ENCODE measurements around the gene ECM2. TPM values are rescaled to one million over a fixed set of nuclear protein-coding genes. Genes with fewer than 3 reads are reported as not detected.

The ECM2 gene
- total RNA-seq, 1 donor from 2014 or later, result 10.8 TPM

GRCh38 chr9:92518199-92518598 is 17.6 kb downstream of the ECM2 start:
- Histone ChIP-seq H3K27me3 (no peaks in the 10 kb centered on the region), H3K4me1 (no peaks in the 10 kb centered on the region), H3K27ac (no peak overlapping the region), H3K36me3 (peaks cover 0 to 5% of the 10 kb centered on the region in 2 donors), H3K9me3 (no peaks in the 10 kb centered on the region), H3K4me3 (no peak overlapping the region)
- intact Hi-C loops (cut with DNase I), result no loop called here
- no peak for DNase-seq (ENCODE audit: extremely low spot score in 2 of 2)
- TF ChIP-seq POLR2A (IDR thresholded peaks at IDR 0.05), result no peak
- TF ChIP-seq POLR2AphosphoS5 (IDR thresholded peaks at IDR 0.05; ENCODE audit: insufficient read depth in 1 of 2, low read depth in 1 of 2), result no peak
- TF ChIP-seq CTCF (IDR thresholded peaks at IDR 0.05), result no peak

DNA sequence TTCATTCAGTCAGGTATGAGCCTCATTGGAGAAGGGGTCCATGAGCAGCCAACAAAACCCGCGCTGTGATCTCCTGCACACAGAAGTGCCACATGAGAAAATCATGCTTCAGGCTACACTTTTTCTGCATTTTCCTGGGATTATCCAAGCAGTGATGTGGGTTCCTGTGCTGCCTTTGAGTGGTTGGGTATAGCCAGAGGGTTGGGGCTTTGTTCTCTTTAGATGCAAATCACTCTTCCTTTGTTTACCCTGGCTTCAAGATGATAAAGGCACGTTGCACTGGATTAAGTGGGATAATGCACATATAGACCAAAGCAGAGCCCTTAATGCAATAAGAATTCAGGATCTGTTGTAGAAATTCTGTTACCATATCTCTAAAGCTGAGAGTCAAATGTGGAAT is 18.7 kb downstream of the ECM2 start:
- TF ChIP-seq POLR2A (IDR thresholded peaks at IDR 0.05) (no peak), CTCF (IDR thresholded peaks at IDR 0.05) (no peak), POLR2AphosphoS5 (IDR thresholded peaks at IDR 0.05; ENCODE audit: insufficient read depth in 1 of 2, low read depth in 1 of 2) (no peak)
- H3K27me3 ChIP-seq, result no peaks in the 10 kb centered on the region
- intact Hi-C loops (cut with DNase I), result no loop called here
- no peak for DNase-seq (ENCODE audit: extremely low spot score in 2 of 2)
- peaks cover 2% of the 10 kb centered on the region for H3K4me1 ChIP-seq
- no peak overlapping the region for H3K27ac ChIP-seq
- no peak overlapping the region for H3K4me3 ChIP-seq
- H3K36me3 ChIP-seq, result peaks cover 0 to 5% of the 10 kb centered on the region in 2 donors
- H3K9me3 ChIP-seq, result no peaks in the 10 kb centered on the region

GRCh38 chr9:92516521-92516920 is 19.3 kb downstream of the ECM2 start:
- Histone ChIP-seq H3K9me3 (no peaks in the 10 kb centered on the region), H3K4me3 (no peak overlapping the region), H3K27me3 (no peaks in the 10 kb centered on the region), H3K27ac (no peak overlapping the region), H3K4me1 (peaks cover 7% of the 10 kb centered on the region), H3K36me3 (peaks cover 0 to 5% of the 10 kb centered on the region in 2 donors)
- no peak for DNase-seq (ENCODE audit: extremely low spot score in 2 of 2)
- intact Hi-C loops (cut with DNase I), result no loop called here
- no peak for TF ChIP-seq POLR2A (IDR thresholded peaks at IDR 0.05)
- TF ChIP-seq POLR2AphosphoS5 (IDR thresholded peaks at IDR 0.05; ENCODE audit: insufficient read depth in 1 of 2, low read depth in 1 of 2), result no peak
- TF ChIP-seq CTCF (IDR thresholded peaks at IDR 0.05), result no peak

GRCh38 chr9:92514635-92515034 is 21.2 kb downstream of the ECM2 start:
- H3K4me1 ChIP-seq, result peaks cover 9% of the 10 kb centered on the region
- no peak overlapping the region for H3K27ac ChIP-seq
- TF ChIP-seq CTCF (IDR thresholded peaks at IDR 0.05), result no peak
- TF ChIP-seq POLR2AphosphoS5 (IDR thresholded peaks at IDR 0.05; ENCODE audit: insufficient read depth in 1 of 2, low read depth in 1 of 2), result no peak
- no peak for DNase-seq (ENCODE audit: extremely low spot score in 2 of 2)
- H3K4me3 ChIP-seq, result no peak overlapping the region
- H3K36me3 ChIP-seq, result peaks cover 0 to 5% of the 10 kb centered on the region in 2 donors
- intact Hi-C loops (cut with DNase I), result no loop called here
- H3K9me3 ChIP-seq, result no peaks in the 10 kb centered on the region
- no peaks in the 10 kb centered on the region for H3K27me3 ChIP-seq

- DNase-seq (ENCODE audit: extremely low spot score in 2 of 2), result no peak
- H3K4me3 ChIP-seq, result no peak overlapping the region
- intact Hi-C loops (cut with DNase I), result no loop called here
- no peak overlapping the region for H3K27ac ChIP-seq
- TF ChIP-seq POLR2A (IDR thresholded peaks at IDR 0.05), result no peak
- no peak for TF ChIP-seq CTCF (IDR thresholded peaks at IDR 0.05)
- TF ChIP-seq POLR2AphosphoS5 (IDR thresholded peaks at IDR 0.05; ENCODE audit: insufficient read depth in 1 of 2, low read depth in 1 of 2), result no peak
- H3K27me3 ChIP-seq, result no peaks in the 10 kb centered on the region
- H3K9me3 ChIP-seq, result no peaks in the 10 kb centered on the region
- H3K36me3 ChIP-seq, result peaks cover 0 to 5% of the 10 kb centered on the region in 2 donors
- H3K4me1 ChIP-seq, result peaks cover 9% of the 10 kb centered on the region
Measured at GRCh38 chr9:92513349-92513748, 22.4 kb downstream of the ECM2 start.
